ENCODE results near the gene DNAJC5G. TPM values are rescaled to one million over a fixed set of nuclear protein-coding genes. Genes with fewer than 3 reads are reported as not detected.

The DNAJC5G gene
- total and polyA plus RNA-seq, 2 of the 13 experiments (the other 11 are each of a cell fraction or from before 2014, with no cell fraction given) = 0.05 TPM; not detected in 1

DNA sequence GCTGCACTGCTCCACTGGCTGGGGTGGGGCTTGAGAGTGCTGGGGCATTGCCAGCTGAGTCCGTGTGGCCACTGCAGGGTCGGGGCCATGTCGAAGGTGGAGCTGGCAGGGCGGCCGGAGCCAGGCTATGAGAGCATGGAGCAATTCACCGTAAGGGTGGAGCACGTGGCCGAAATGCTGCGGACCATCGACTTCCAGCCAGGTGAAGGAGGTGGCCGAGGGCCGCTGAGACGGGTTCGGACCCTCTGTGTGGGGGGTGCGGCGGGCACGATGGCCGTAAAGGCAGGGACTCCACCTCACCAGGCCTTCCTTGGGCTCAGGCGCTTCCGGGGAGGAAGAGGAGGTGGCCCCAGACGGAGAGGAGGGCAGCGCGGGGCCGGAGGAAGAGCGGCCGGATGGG is 30.9 kb downstream of the DNAJC5G start (continued):
- TF ChIP-seq, protein P1, sequence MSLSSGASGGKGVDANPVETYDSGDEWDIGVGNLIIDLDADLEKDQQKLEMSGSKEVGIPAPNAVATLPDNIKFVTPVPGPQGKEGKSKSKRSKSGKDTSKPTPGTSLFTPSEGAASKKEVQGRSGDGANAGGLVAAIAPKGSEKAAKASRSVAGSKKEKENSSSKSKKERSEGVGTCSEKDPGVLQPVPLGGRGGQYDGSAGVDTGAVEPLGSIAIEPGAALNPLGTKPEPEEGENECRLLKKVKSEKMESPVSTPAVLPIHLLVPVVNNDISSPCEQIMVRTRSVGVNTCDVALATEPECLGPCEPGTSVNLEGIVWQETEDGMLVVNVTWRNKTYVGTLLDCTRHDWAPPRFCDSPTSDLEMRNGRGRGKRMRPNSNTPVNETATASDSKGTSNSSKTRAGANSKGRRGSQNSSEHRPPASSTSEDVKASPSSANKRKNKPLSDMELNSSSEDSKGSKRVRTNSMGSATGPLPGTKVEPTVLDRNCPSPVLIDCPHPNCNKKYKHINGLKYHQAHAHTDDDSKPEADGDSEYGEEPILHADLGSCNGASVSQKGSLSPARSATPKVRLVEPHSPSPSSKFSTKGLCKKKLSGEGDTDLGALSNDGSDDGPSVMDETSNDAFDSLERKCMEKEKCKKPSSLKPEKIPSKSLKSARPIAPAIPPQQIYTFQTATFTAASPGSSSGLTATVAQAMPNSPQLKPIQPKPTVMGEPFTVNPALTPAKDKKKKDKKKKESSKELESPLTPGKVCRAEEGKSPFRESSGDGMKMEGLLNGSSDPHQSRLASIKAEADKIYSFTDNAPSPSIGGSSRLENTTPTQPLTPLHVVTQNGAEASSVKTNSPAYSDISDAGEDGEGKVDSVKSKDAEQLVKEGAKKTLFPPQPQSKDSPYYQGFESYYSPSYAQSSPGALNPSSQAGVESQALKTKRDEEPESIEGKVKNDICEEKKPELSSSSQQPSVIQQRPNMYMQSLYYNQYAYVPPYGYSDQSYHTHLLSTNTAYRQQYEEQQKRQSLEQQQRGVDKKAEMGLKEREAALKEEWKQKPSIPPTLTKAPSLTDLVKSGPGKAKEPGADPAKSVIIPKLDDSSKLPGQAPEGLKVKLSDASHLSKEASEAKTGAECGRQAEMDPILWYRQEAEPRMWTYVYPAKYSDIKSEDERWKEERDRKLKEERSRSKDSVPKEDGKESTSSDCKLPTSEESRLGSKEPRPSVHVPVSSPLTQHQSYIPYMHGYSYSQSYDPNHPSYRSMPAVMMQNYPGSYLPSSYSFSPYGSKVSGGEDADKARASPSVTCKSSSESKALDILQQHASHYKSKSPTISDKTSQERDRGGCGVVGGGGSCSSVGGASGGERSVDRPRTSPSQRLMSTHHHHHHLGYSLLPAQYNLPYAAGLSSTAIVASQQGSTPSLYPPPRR (CRISPR knock-in tag; IDR thresholded peaks at IDR 0.05; ENCODE audit: borderline replicate concordance) = 0 out of 2 replicates have a peak, but pooled peaks have one; percentile 15
- TF ChIP-seq, protein P2, sequence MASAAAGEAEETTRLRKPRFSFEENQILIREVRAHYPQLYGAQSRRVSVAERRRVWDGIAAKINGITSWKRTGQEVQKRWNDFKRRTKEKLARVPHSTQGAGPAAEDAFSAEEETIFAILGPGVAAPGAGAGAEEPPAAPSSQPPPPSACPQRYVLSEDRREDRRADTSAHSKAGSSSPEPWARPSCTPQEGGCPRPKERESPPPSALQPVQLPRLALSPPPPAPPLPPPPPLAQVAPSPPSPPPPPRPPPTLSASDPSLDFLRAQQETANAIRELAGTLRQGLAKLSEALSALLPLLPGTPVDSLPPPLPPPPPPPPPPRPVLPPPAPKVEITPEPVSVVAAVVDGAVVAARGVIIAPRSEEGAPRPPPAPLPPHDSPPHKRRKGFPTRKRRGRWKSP (CRISPR knock-in tag; IDR thresholded peaks at IDR 0.05) = no peak
- TF ChIP-seq, protein P3, sequence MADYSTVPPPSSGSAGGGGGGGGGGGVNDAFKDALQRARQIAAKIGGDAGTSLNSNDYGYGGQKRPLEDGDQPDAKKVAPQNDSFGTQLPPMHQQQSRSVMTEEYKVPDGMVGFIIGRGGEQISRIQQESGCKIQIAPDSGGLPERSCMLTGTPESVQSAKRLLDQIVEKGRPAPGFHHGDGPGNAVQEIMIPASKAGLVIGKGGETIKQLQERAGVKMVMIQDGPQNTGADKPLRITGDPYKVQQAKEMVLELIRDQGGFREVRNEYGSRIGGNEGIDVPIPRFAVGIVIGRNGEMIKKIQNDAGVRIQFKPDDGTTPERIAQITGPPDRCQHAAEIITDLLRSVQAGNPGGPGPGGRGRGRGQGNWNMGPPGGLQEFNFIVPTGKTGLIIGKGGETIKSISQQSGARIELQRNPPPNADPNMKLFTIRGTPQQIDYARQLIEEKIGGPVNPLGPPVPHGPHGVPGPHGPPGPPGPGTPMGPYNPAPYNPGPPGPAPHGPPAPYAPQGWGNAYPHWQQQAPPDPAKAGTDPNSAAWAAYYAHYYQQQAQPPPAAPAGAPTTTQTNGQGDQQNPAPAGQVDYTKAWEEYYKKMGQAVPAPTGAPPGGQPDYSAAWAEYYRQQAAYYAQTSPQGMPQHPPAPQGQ (CRISPR knock-in tag; IDR thresholded peaks at IDR 0.05; ENCODE audit: borderline replicate concordance) = no peak
- TF ChIP-seq, protein P4, sequence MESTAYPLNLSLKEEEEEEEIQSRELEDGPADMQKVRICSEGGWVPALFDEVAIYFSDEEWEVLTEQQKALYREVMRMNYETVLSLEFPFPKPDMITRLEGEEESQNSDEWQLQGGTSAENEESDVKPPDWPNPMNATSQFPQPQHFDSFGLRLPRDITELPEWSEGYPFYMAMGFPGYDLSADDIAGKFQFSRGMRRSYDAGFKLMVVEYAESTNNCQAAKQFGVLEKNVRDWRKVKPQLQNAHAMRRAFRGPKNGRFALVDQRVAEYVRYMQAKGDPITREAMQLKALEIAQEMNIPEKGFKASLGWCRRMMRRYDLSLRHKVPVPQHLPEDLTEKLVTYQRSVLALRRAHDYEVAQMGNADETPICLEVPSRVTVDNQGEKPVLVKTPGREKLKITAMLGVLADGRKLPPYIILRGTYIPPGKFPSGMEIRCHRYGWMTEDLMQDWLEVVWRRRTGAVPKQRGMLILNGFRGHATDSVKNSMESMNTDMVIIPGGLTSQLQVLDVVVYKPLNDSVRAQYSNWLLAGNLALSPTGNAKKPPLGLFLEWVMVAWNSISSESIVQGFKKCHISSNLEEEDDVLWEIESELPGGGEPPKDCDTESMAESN (CRISPR knock-in tag; conservative IDR thresholded peaks at IDR 0.05) = no peak
- TF ChIP-seq, protein P5, sequence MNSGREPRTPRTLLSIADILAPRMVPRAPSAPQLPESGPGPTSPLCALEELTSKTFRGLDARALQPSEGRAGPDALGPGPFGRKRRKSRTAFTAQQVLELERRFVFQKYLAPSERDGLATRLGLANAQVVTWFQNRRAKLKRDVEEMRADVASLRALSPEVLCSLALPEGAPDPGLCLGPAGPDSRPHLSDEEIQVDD (CRISPR knock-in tag; IDR thresholded peaks at IDR 0.05; ENCODE audit: borderline replicate concordance) = no peak
- TF ChIP-seq ZNF484 (CRISPR knock-in tag; IDR thresholded peaks at IDR 0.05; ENCODE audit: borderline replicate concordance, low read depth) = no peak
- no peak for TF ChIP-seq ASH2L (IDR thresholded peaks at IDR 0.05; ENCODE audit: insufficient read length, low read depth, low read length)
- no peak for TF ChIP-seq BRCA1 (CRISPR knock-in tag; IDR thresholded peaks at IDR 0.05)
- no peak for TF ChIP-seq NBN (conservative IDR thresholded peaks at IDR 0.05)
- no peak for TF ChIP-seq NFYC (CRISPR knock-in tag; IDR thresholded peaks at IDR 0.05)
- TF ChIP-seq GTF3A (CRISPR knock-in tag; conservative IDR thresholded peaks at IDR 0.05) = no peak
- TF ChIP-seq TBX2 (CRISPR knock-in tag; IDR thresholded peaks at IDR 0.05; ENCODE audit: borderline replicate concordance) = no peak
- no peak for TF ChIP-seq ZNF562 (CRISPR knock-in tag; IDR thresholded peaks at IDR 0.05; ENCODE audit: borderline replicate concordance)
- 0 out of 2 replicates have a peak, but pooled peaks have one; percentile 21 for TF ChIP-seq CHCHD3 (CRISPR knock-in tag; IDR thresholded peaks at IDR 0.05)
- no peak for TF ChIP-seq KLF13 (CRISPR knock-in tag; IDR thresholded peaks at IDR 0.05)
- no peak for TF ChIP-seq NCOA2 (CRISPR knock-in tag; IDR thresholded peaks at IDR 0.05)
- TF ChIP-seq ZNF234 (CRISPR knock-in tag; conservative IDR thresholded peaks at IDR 0.05) = no peak
- TF ChIP-seq, protein P6, sequence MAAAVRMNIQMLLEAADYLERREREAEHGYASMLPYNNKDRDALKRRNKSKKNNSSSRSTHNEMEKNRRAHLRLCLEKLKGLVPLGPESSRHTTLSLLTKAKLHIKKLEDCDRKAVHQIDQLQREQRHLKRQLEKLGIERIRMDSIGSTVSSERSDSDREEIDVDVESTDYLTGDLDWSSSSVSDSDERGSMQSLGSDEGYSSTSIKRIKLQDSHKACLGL (CRISPR knock-in tag; IDR thresholded peaks at IDR 0.05) = 0 out of 2 replicates have a peak, but pooled peaks have one; percentile 33
- no peak for TF ChIP-seq RAD21 (CRISPR knock-in tag; IDR thresholded peaks at IDR 0.05)
- no peak for TF ChIP-seq ZNF558 (CRISPR knock-in tag; IDR thresholded peaks at IDR 0.05; ENCODE audit: borderline replicate concordance)
